GM19351 (cell line): ENCODE measurements around the gene CSNK1A1L.

Source experiments
- ATAC-seq: cut with Tn5 transposase; IDR thresholded peaks from one replicate; pipeline ENCODE4 v1.9.1; 2021; ENCODE audit warnings: mild to moderate bottlenecking, moderate library complexity; ENCODE audit not compliant: unreplicated experiment

CSNK1A1L gene

DNA sequence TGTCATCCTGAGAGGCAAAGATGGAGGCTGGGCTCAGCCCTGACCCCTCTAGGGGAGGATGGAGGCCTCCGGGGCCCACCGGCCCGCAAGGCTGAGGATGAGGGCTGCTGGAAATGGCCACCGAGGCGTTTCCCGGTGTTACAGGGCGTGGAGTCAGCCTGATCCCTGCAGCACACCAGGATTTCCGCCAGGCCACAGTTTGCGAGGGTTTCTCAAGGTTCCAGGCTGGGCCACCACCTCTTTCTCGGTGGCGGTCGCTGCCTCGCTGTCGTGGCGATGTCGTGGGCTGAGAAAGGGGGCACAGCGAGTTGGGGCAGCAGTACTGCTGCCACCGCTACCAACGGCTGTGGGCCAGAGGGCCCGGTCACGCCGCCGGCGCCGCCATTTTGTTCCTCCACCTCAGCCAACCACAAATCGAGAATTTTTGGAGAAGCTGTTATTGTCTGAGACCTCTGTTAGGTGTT, at the start of gene CSNK1A1L:
Gene CSNK1A1L, minus strand, starts transcription at position 414 of the 464 bp plus-strand sequence. Its CDS starts 408 bp downstream, at position 6.
- ATAC-seq = no peak

DNA sequence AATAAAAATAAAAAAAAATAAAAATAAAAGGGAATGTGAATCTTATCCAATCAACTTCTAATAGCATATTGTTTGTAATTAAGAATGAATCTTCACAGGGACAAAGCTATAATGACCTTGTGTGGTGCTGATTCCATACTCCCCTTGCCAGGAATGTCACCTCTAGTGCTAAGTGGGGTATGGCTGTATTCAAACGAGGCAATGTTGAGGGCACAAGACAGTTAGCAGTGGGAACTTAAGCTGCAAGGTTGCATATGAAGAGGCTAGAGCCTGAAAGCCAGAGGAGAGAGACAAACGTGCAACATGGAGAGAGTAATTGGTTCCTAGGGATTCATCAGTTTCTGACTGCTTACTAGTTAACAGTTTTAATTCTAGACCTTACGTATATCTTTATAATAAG, 43.9 kb upstream of the CSNK1A1L start:
- no peak for ATAC-seq

DNA sequence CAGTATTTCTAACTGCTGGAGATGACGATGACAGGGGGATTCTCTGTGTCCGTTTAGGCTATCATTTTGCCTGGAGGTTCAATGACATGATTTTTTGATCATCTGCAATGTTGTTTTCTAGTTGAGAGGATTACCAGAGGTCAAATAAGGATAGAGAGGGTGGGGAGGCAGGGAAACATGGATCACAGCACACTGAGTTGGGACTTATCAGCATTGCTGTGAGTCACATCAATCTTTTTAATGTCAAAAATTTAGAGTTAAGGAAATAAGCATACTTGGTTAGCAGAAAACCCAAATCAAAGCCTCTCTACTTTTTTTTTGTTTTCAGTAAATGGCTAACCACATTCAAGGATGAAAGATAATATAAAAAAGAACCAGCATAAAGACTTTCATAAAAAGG, 43.0 kb upstream of the CSNK1A1L start:
- ATAC-seq = no peak

DNA sequence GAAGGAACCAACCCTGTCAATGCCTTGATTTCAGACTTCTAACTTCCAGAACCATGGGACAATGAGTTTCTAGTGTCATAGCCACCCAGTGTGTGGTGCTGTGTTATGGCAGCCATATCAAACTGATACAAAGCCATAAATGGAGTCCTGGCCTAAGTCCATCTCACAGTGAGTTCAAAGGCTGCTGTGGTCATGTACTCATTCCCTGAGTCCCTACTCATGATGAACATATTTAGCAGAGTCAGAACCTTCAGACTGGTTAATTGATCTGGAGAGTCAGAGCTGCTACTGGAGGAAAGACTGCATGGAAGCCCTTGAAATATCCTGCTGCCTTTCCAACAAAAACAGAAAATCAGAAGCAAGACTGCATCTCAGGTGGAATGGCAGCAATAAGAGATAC, 39.2 kb upstream of the CSNK1A1L start:
- ATAC-seq = no peak

DNA sequence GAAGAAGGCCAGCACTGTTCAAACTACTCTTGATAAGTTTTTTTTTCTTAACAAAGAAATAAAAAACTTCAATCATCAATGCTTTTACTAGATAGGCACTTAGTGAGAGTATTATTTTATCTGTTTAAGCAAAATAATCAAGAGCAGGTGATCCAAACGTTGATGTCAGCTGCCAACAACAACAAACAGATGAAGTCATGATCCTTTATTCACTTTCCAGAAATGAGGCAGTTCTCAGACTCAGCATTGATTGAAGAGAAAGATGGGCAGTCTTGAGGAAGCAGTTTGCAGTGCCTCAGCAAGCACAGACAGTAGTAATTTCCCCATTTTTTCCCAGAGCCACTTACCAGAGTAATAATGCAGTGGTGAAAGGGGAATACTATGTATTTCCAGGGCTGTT, 38.4 kb upstream of the CSNK1A1L start:
- no peak for ATAC-seq

DNA sequence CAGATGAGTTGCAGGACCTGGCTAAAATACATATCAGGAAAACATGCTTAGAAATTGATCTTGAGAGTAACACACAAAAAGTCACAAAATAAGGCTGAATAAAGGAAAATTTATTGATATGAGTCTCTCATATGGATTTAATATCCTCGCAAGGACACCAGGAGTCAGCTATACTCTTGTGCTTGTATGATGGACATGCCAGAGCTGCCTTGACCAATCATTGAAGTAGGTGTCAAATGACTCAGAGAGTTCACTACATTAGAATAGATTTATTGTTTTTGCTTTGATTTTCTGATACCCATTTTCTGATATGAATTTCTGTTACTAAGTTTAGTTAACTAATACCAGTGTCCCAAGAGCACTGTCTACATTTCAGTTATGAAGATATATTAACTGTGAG, 37.4 kb upstream of the CSNK1A1L start:
- no peak for ATAC-seq

DNA sequence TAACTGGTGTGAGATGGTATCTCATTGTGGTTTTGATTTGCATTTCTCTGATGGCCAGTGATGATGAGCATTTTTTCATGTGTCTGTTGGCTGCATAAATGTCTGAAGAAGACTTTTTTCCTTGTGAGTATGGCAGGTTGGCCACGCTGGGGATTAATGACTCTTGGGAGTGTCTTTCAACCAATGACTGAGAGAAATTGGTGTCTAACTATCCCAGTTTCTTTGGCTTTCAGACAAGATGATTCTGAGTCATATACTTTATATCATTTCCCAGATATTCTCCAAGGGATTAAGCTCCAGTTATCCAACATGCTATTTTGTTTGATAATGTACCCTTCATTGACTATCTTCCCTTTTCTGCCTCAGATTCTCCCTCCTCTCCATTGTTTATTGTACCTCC, 35.5 kb upstream of the CSNK1A1L start:
- no peak for ATAC-seq

DNA sequence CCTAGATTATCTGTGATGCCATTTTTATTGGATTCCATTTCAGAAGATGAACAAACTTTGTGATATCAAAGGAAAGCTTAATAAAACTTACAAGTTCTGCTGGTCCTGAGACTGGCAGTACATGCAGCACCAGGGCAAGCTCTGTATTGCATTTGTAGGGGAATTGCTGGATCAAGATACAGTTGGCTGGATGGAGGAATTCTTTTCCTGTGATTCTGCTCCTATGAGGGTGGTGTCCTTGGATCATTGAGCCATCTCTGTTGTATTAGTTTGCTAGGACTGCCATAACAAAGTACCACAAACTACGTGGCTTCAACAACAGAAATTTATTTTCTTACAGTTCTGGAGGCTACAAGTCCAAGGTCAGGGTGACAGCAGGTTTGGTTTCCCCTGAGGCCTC, 33.9 kb upstream of the CSNK1A1L start:
- ATAC-seq = no peak

DNA sequence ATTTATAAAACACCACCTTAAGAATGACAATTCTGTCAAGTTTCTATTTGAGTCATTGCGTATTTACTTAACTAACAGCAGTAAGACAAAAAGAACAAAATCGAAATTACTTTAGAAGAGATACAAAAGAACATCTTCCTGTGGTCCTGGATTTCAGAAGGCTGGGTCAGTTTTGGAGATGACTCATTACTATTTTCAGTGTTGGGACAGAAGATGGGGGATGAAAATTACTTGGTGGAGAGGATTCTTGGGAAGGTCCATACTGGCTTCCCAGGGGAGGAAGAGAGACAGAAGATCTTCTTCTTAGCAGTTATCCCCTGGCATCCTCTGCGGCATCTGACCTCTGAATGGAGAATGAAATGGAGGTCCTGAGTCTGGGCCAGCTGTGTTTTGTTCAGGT, 33.5 kb upstream of the CSNK1A1L start:
- ATAC-seq = no peak

DNA sequence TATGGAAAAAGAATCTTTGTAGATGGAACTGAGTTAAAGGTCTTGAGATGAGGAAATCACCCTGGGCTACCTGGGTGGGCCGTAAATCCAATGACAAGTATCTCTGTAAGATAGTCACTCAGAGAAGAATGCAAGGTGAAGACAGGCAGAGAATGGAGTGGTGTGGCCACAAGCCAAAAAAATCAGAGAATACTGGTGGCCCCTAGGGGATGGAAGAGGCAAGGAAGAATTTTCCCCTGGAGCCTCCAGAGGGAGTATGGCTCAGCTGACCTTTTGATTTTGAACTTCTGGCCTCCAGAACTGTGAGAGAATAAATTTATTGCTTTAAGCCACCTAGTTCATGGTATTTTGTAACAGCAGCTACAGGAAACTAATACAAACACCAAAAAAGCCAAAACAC, 32.7 kb upstream of the CSNK1A1L start:
- no peak for ATAC-seq

DNA sequence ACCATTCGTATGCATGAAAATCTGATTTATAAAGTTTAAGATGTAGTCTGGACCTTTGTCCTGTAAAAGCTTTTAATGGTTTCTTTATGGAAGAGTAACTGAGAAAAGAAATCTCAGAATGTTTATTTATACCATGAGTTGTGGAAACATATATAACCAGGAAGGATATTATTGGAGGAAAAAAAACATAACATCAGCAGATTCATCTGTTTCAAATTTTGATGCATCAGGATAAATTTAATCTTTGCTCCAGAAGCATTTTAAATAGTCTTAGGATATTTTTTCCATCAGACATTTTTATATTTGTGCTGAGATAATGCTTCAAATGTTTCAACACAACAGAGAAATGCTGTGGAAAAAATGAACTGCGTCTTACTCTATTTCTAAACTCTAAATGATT, 31.2 kb upstream of the CSNK1A1L start:
- ATAC-seq = no peak

DNA sequence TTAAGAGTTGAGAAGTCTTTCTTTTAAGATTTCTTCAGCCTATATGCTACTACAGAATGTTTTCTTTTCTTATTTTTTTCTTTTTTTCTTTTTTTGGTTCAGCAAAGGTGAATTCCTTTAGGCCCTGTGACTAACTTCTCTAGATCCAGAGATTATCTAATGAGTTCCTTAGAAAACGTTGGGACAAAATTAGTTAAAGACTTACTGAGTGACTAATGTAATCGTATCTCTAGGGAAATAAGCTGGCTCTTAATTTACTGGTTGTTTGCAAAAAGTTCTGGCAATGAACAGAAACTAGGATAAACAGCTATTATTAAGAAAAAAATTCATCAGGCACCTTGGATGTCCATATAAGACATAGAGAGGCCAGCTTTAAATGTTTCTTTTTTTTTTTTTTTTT, 30.7 kb upstream of the CSNK1A1L start:
- no peak for ATAC-seq

DNA sequence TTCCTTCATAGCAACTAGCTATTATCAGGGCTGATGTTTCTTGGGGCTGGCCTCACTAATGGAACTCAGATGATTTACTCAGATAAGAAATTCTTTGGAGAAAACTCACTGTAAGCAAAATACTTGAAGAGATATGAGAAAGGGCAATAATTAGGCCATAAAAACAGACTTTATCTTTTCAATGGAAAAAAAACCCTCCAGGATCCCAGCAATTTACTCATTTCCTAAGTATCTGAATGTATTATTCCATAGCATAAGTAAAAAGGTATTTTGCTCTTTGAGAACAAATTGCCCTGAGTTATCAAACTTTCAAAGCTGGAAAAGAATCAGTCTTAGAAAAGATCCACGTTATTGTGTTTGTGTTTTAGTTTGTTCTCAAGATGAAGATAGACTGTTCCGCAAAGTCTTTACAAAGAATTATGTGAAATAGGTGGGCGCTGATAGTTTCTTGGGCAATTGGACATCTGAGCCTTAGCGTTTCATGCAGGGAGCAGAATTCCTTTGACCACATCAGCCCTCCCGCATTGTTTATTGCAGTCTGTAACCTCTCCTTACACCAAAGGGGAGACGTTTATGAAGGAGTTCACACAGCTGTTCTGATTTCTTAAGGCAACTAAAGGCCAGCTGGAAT, 29.1 kb upstream of the CSNK1A1L start:
- ATAC-seq = no peak

DNA sequence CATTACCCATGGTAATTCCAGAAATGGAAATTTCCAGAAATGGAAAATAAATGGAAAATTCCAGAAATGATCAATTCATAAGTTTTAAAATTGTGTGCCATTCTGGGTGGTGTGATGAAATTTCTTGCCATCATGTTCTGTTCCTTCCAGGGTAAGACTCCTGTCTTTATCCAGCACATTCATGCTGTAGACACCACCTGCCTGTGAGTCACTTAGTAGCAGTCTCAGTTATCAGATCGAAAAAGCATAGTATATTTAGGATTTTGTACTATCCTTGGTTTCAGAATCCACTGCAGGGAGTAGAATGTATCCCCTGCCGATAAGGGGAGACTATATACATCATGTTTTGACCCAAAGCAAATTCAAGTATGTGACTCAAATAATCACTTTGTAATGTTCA, 26.7 kb upstream of the CSNK1A1L start:
- no peak for ATAC-seq

DNA sequence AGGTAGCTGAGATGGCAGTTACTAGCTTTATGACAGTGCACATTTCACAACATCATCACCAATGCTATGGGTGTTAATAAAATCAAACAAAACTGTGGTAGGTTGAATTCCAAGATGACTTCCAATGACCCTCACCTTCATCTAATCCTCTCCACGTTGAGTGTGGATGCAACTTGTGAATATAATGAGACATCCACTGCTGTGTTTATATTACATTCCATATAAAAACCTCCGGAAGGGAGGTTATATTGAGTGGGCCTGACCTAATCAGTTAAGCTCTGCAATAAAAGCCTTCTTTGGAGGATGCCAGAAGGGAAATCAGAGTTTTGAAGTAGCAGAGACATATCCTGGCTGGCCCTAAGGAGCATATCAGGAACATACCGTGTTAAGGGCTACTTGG, 25.6 kb upstream of the CSNK1A1L start:
- no peak for ATAC-seq

DNA sequence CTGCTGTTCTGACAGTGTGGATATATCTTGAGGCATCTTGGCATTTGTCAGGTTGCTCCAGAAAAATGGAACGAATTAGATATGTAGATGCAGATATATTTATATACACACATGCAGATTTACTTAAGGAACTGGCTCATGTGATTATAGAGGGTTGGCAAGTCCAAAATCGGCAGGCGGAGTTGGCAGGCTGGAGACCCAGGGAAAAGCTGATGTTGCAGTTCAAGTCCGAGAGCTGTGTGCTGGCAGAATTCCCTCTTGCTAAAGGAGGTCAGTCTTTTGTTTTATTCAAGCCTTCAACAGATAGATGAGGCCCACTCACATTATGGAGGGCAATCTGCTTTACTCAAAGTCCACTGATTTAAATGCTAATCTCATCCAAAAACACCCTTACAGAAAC, 24.4 kb upstream of the CSNK1A1L start:
- ATAC-seq = no peak

DNA sequence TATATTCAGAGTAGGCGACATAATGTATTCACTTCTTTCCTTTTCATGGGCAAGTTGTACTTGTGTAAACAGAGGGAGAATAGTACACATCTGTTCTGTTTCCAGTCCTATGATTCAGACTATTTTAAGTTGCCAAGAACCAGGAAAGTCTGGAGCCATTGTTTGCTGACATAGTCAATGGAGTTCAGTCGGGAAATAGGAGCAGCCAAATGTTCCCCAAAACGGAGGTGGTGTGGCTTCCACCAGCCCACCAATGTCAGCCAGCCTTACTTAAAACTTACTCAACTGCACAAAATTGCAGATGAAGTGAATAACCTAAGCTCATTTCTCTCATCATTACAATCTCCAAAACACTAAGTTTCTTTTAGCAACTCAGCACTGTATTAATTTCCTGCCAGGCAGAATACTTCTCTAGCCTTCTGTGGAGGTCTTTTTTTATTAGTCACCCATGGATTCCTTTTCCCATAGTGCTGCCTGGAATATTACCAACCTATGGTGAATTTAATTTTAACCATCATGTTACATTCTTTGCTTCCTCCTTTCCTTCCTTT, 22.3 kb upstream of the CSNK1A1L start:
- no peak for ATAC-seq

DNA sequence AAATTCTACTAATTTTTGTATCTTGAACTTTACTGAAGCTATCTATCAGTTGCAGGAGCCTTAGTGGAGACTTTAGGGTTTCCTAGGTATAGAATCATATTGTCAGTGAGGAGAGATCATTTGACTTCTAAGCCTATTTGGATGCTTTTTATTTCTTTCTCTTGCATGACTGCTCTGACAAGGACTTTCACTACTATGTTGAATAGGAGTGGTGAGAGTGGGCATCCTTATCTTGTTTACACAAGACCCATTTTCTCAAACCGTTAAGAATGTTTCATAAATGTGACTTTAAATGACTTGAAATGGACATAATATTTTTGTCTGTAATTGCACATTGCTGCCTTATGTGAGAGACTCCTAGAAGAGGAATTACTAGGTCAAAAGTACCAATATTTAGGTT, 17.9 kb upstream of the CSNK1A1L start:
- no peak for ATAC-seq

DNA sequence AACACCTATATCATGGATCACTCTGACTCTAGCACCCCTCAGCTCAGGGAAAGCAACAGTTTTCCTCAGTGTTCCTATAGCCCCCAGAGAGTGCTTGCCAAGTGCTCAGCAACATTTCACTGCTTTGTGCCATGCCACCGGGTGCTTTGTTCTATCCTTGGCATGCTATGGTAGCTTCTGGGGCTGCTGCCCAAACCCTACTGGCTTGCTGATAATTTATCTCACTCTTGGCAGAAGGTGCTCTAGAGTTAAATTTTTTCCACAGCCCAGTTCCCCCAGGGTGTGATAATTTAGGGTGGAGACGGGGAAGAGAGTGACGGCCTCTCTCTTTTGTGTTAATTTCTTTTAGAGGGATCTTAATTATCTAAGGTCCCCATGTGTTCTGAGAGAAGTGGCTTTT, 12.6 kb upstream of the CSNK1A1L start:
- no peak for ATAC-seq

DNA sequence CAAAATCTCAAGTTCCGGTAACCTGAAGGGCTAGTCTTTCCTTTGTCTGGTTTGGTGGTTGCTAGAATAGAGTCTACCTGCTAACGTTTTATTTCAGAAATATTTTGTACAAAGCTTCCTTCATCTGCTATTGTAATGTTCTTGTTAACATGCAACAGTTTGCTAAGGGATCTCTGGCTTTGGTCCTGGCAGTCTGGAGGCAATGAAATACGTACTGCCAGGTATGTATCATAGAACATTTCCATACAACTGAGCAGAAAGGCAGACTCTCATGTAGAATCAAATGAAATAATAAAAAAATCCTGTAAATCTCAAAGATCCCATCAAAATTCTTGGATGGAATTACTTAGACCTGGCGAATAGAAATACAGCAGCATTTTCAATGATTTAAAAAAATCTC, 8.8 kb upstream of the CSNK1A1L start:
- no peak for ATAC-seq

DNA sequence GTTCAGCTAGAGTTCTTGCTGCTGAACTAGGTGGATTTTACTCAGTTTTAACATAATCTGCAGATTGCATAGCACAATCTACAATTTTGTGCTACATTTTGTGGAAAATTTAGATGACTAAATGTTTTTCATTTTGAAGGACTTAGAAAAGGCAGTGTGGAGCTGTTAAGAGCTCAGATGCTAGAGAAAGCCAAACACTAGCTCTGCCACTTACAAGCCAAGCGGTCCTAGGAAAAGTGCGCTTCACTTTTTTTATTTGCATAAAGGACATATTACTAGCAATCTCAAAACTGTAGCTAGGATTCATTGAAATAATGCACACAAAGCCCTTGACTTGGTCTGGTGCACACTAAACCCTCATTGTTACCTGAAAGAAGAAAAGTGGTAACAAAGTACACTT, 8.1 kb upstream of the CSNK1A1L start:
- ATAC-seq = no peak

DNA sequence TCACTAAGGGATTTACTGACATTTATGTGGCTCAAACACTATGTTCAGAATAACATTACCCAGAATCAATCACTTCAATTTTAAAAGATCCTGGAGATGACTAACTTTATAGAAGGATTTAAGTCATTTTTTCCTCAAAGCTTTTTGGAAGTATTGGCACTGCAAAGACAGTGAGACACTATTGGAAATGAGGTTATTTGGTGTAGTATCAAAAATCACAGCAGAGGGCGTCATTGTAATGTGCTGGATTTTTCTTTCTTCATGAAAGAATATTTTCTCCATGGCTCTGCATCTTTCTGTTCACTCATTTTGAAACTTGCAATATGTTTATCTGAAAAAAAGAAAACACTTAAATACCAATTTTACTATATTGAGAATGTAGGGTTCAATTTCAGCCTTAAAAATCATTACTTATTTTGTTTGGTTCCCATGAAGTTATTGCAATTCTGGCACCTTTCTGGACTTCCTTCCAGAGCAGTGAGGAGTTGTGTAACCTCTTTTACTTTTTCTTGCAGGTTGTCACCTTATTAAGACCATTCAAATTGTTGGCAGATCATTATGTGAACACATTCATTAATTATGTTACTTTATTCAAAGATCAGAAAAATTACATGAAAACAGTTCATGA, 3.7 kb upstream of the CSNK1A1L start:
- no peak for ATAC-seq

DNA sequence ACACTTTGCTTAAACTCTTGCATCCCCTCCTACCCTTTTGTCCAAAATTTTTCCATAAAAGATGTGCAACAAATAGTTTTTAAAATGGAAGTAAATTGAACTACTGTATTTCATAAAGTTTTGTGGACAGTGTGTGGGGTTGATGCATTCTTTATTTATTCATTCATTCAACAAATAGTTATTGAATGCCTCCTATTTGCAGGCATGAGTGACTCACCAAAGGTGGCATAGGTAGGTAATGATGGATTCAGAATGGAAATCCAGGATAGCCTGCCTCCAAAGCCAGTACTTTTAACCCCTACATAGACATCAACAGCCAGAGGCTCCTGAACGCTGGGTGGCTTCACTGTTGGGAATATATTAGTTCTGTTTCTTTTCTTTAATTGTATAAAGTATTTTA, 2.4 kb upstream of the CSNK1A1L start:
- ATAC-seq = no peak
